K562 (cell line): ENCODE measurements around the gene P4HB. TPM values are rescaled to one million over a fixed set of nuclear protein-coding genes. Genes with fewer than 3 reads are reported as not detected.
A peak's percentile ranks its signal among the peaks of the same experiment; 100 is the strongest.

Source experiments
- ATAC-seq: fragments of 200-7000 bp; cut with Tn5 transposase; 3 replicates; pipeline ENCODE4 v1.9.1; 2020; ENCODE audit warnings: moderate library complexity
- BruUV-seq: library from RNA; stranded (reverse); fragments of 400-500 nt; replicated peaks from 2 replicates; lab custom pipeline; 2021; lab: Mats Ljungman, UMichigan
- CTCF ChIA-PET: fragments of 300-600 bp; formaldehyde crosslinking; extraction: SDS; loops from one replicate; lab custom pipeline; 2021; ENCODE audit warnings: low intra/inter-chr PET ratio; lab: Yijun Ruan, JAX
- POLR2A ChIA-PET: fragments of 300-600, 350-650 bp; sonication (Branson Sonifier 250); formaldehyde crosslinking; extraction: SDS; loops from one replicate; lab custom pipeline; 2021; ENCODE audit warnings: antibody characterized with exemption, inconsistent platforms; lab: Yijun Ruan, JAX
- DNase-seq, 4 experiments: peaks; one replicate each; pipeline versions ENCODE4 v3.0.0 to v3.0.0-alpha.2; 2011 to 2018; ENCODE audit warnings: low spot score in 3 of 4, mixed read lengths in 3 of 4; ENCODE audit errors: extremely low read depth in 1 of 4
- FAIRE-seq: peaks from 2 replicates; lab custom pipeline; 2011; peaks lifted over from hg19 to GRCh38; lab: Jason Lieb, UNC
- H2AFZ ChIP-seq: 2 replicates; pipeline ENCODE4 v1.6.0; 2011; ENCODE audit warnings: low read depth, low read length, control low read depth, inconsistent platforms
- H3K27ac ChIP-seq: fragments of 200-600 bp; 3 replicates; pipeline ENCODE4 v1.8.0; 2011; ENCODE audit warnings: low read depth, mild to moderate bottlenecking, control low read depth, inconsistent platforms, low read length, moderate library complexity, mixed read lengths; ENCODE audit errors: extremely low read depth
- H3K27me3 ChIP-seq, 2 experiments: fragments of 300-600 bp in 1 of 2; 2 replicates in 1 of 2; 3 replicates in 1 of 2; pipeline versions ENCODE4 v1.6.0 to v1.8.0; 2011; ENCODE audit warnings: inconsistent platforms in 2 of 2, low read length in 2 of 2, mild to moderate bottlenecking in 1 of 2, mixed read lengths in 1 of 2, moderate library complexity in 1 of 2; ENCODE audit not compliant: control insufficient read depth in 2 of 2, insufficient read depth in 2 of 2
- H3K36me3 ChIP-seq: fragments of 300-600 bp; 3 replicates; pipeline ENCODE4 v1.8.0; 2011; ENCODE audit warnings: mild to moderate bottlenecking, low read length, inconsistent platforms; ENCODE audit not compliant: control insufficient read depth, insufficient read depth
- H3K4me1 ChIP-seq, 2 experiments: fragments of 200-600 bp in 1 of 2; replicated peaks in 1 of 2; 2 replicates in 1 of 2; 3 replicates in 1 of 2; pipeline versions ENCODE4 v1.5.1 to v1.8.0; 2011; ENCODE audit warnings: inconsistent platforms in 2 of 2, low read length in 2 of 2, mild to moderate bottlenecking in 1 of 2, mixed read lengths in 1 of 2, moderate library complexity in 1 of 2; ENCODE audit not compliant: control insufficient read depth in 2 of 2, insufficient read depth in 2 of 2
- H3K4me2 ChIP-seq: 2 replicates; pipeline ENCODE4 v1.6.1; 2011; ENCODE audit warnings: low read length, control low read depth, inconsistent platforms, mixed read lengths; ENCODE audit not compliant: insufficient read depth
- H3K4me3 ChIP-seq: fragments of 200-600 bp; sonication (generic), shearing (Covaris generic); 2 replicates; pipeline ENCODE4 v1.5.1; 2016; ENCODE audit warnings: control low read depth, inconsistent platforms
- H3K79me2 ChIP-seq: fragments of 200-600 bp; 3 replicates; pipeline ENCODE4 v1.8.0; 2011; ENCODE audit warnings: low read length, inconsistent platforms; ENCODE audit not compliant: control insufficient read depth, insufficient read depth
- H3K9ac ChIP-seq, 2 experiments: 2 replicates each; pipeline versions ENCODE4 v1.6.0 to v1.6.1; 2011; ENCODE audit warnings: low read depth in 2 of 2, low read length in 2 of 2, control low read depth in 1 of 2, inconsistent platforms in 1 of 2, mild to moderate bottlenecking in 1 of 2, mixed read lengths in 1 of 2; ENCODE audit not compliant: insufficient read depth in 1 of 2
- H3K9me1 ChIP-seq: one replicate; pipeline ENCODE4 v1.6.0; 2011; ENCODE audit warnings: inconsistent platforms, mild to moderate bottlenecking, low read length, moderate library complexity; ENCODE audit not compliant: control insufficient read depth, insufficient read depth
- H3K9me3 ChIP-seq: replicated peaks from 2 replicates; pipeline ENCODE4 v1.5.1; 2011; ENCODE audit warnings: low read depth, low read length, inconsistent platforms; ENCODE audit not compliant: control insufficient read depth, insufficient read depth
- H4K20me1 ChIP-seq: replicated peaks from 2 replicates; pipeline ENCODE4 v1.6.1; 2011; ENCODE audit warnings: low read length, inconsistent platforms, mixed read lengths; ENCODE audit not compliant: control insufficient read depth, insufficient read depth
- ATF1 ChIP-seq, 2 experiments: fragments of 450-650 bp in 1 of 2; IDR thresholded peaks; 2 replicates each; pipeline ENCODE4 v1.6.1; 2016; ENCODE audit warnings: missing compliant biosample characterization in 1 of 2, missing genetic modification characterization in 1 of 2
- BRD9 ChIP-seq: fragments of 450-650 bp; IDR thresholded peaks from 2 replicates; pipeline ENCODE4 v1.6.1; 2018; ENCODE audit warnings: low read depth; ENCODE audit not compliant: partially characterized antibody
- EWSR1 ChIP-seq: fragments of 450-650 bp; IDR thresholded peaks from 2 replicates; pipeline ENCODE4 v1.6.1; 2018; ENCODE audit warnings: borderline replicate concordance, mild to moderate bottlenecking, low read depth, moderate library complexity; ENCODE audit not compliant: partially characterized antibody
- KDM1A ChIP-seq, 2 experiments: fragments of 450-650 bp; IDR thresholded peaks; 2 replicates each; pipeline ENCODE4 v1.6.1; 2016; ENCODE audit warnings: mild to moderate bottlenecking in 2 of 2
- NR3C1 ChIP-seq: sonication (generic); formaldehyde crosslinking; IDR thresholded peaks from 2 replicates; pipeline ENCODE4 v1.8.1; 2022; ENCODE audit warnings: missing genetic modification reagents
- RB1 ChIP-seq: fragments of 450-650 bp; IDR thresholded peaks from 2 replicates; pipeline ENCODE4 v1.6.1; 2017; ENCODE audit warnings: low read depth, mild to moderate bottlenecking
- RHOXF2B ChIP-seq: fragments of 250-450 bp; sonication (Bioruptor Pico); conservative IDR thresholded peaks from 2 replicates; pipeline ENCODE4 v1.5.1; 2021
- SREBF2 ChIP-seq: sonication (generic); formaldehyde crosslinking; IDR thresholded peaks from 2 replicates; pipeline ENCODE4 v1.4.0; 2020; ENCODE audit warnings: mild to moderate bottlenecking, missing genetic modification reagents
- ZBTB17 ChIP-seq: fragments of 450-650 bp; formaldehyde crosslinking; IDR thresholded peaks from 2 replicates; pipeline ENCODE4 v1.4.0; 2020; ENCODE audit warnings: mild to moderate bottlenecking
- ZNF143 ChIP-seq: sonication (generic); formaldehyde crosslinking; IDR thresholded peaks from 2 replicates; pipeline ENCODE4 v1.9.0; 2022; ENCODE audit warnings: mild to moderate bottlenecking, missing genetic modification reagents
- ZNF551 ChIP-seq: fragments of 250-450 bp; sonication (Bioruptor Pico); IDR thresholded peaks from 2 replicates; pipeline ENCODE4 v1.5.0; 2021; ENCODE audit warnings: mild to moderate bottlenecking, moderate library complexity
- WGBS: fragments of 100-300 bp; shearing (Covaris generic); methylation state at CpG from one replicate; pipeline ENCODE4 v1.1.6; 2016; ENCODE audit warnings: low coverage, mixed read lengths; ENCODE audit not compliant: insufficient coverage; ENCODE audit errors: missing lambda C conversion rate; 5-methylcytosine and 5-hydroxymethylcytosine counted together
- in situ Hi-C: fragments of 300-500 bp; cut with MboI; formaldehyde crosslinking; loops from 4 replicates; pipeline ENCODE4 v1.15.0; 2018; ENCODE audit warnings: inconsistent platforms, mixed read lengths
- intact Hi-C: fragments of 100-400 bp; cut with micrococcal nuclease; formaldehyde crosslinking; loops from 2 replicates; pipeline ENCODE4 v1.14.2; 2022
- polyA plus RNA-seq, 8 experiments: library from polyadenylated mRNA; depleted of rRNA in 4 of 8; stranded (reverse) in 5 of 8; unstranded in 3 of 8; fragments of >200 nt; fragmentation: Nextera tagmentation in 2 of 8; fragmentation: Illumina TruSeq in 1 of 8; extraction: Ambion mirVana in 2 of 8; extraction: Trizol in 1 of 8; gene quantifications; 2 replicates each; pipeline versions ENCODE4 v1.2.1 to v1.2.3, GENCODE V29; 2011 to 2014; ENCODE audit warnings: inconsistent platforms in 1 of 8, missing spikeins in 1 of 8
- total RNA-seq, 7 experiments: library from RNA; depleted of rRNA in 6 of 7; stranded (reverse); fragments of >200 nt in 6 of 7; fragmentation: Illumina TruSeq in 2 of 7; extraction: Trizol in 2 of 7; gene quantifications; 2 replicates each; pipeline versions ENCODE4 v1.2.1 to v1.2.3, GENCODE V29; 2011 to 2021; ENCODE audit warnings: low replicate concordance in 1 of 7
- TF ChIP-seq, protein P1 (sequence below): fragments of 450-650 bp; formaldehyde crosslinking; IDR thresholded peaks from 2 replicates; pipeline ENCODE4 v1.4.0; 2022; ENCODE audit warnings: missing genetic modification characterization
- TF ChIP-seq, protein P2 (sequence below): IDR thresholded peaks from 2 replicates; pipeline ENCODE4 v1.6.1; 2012; ENCODE audit warnings: low read depth, low read length, improper control_type of control experiment, borderline replicate concordance
- TF ChIP-seq, protein P3 (sequence below), 2 experiments: fragments of 450-650 bp; conservative IDR thresholded peaks; 2 replicates each; pipeline ENCODE4 v1.6.1; 2017; ENCODE audit warnings: mild to moderate bottlenecking in 2 of 2, moderate library complexity in 2 of 2

Gene P4HB
- total and polyA plus RNA-seq, 9 of the 15 experiments (the other 6 are each of a cell fraction or from before 2014, with no cell fraction given), result 4.4 to 645 (median 325) TPM

DNA sequence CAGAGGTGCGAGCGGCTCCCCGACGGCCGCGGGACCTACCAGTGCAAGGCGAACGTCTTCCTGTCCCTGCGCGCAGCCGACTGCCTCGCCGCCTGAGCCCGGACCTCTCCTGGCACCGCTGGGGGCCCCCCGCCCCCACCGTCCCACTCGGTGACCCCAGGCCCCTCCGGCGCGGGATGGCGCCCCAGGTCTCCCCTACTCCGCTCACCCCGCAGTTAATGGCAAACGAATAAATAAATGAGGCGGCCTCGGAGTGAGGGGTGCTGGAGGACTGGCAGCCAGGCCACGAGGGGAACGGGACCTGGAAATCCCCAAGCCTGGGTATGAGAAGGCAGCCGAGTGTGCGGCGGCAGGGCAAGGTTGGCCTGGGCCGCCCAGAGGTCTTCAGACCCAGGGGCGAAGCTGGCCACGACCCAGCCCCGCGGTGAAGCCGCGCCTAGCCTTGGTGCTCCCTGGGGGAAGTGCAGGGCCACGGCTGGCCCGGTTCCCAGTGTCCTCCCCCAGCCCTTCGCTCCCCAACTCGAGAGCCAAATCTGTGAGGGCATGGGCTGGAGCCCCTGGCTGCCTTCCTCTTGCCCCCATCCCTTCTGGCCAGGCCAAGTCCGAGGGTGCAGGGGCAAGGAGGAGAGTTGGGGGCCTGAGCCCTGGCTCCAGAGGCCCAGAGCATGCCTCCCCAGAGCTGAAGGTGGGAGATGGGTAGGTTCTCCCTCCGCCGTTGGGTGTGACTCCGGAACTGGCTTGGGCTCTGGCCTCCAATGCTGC lies 42.5 kb upstream of the P4HB start:
- Histone ChIP-seq H3K4me2 (no peak overlapping the region), H4K20me1 (peaks cover 9% of the 10 kb centered on the region; the same call in 1 of the 2 replicates), H3K9ac (peak overlapping the region in 1 of 2 experiments; percentile 89; a peak in 3 of 4 replicates), H3K79me2 (no peaks in the 10 kb centered on the region), H3K9me1 (no peaks in the 10 kb centered on the region), H3K4me1 (peaks cover 10 to 91% of the 10 kb centered on the region in 2 experiments), H3K36me3 (peaks cover 74% of the 10 kb centered on the region; the same call in 2 of the 3 replicates), H3K9me3 (no peaks in the 10 kb centered on the region), H3K27me3 (no peaks in the 10 kb centered on the region), H2AFZ (no peak overlapping the region), H3K4me3 (peak overlapping the region; percentile 32; the same call in 1 of the 2 replicates), H3K27ac (peak overlapping the region; percentile 27; the same call in 1 of the 3 replicates)
- FAIRE-seq, result no peak
- ChIA-PET CTCF (no interaction called here), POLR2A (interaction anchor here (0.6 to 1.7 kb wide), 6 partner anchors 9 to 69 kb away, joined by 3 to 10 read pairs (median 4); partner anchors contain the start of gene PCYT2)
- BruUV-seq, result no TSS peak
- intact Hi-C loops (no loop called here), in situ Hi-C loops (no loop called here)
- whole genome bisulfite sequencing, result 26% methylated on average over 33 of the region's 47 CpGs
- ATAC-seq, result peak; percentile 43
- peak in 2 of 4 experiments; percentile 19 to 39 for DNase-seq
- TF ChIP-seq SREBF2, result no peak
- TF ChIP-seq RHOXF2B (CRISPR knock-in tag), result no peak
- no peak for TF ChIP-seq EWSR1
- TF ChIP-seq NR3C1 (CRISPR knock-in tag), result no peak
- TF ChIP-seq KDM1A (IDR thresholded peaks at IDR 0.05), result no peak
- no peak for TF ChIP-seq BRD9
- TF ChIP-seq ZNF143 (CRISPR knock-in tag), result no peak
- no peak for TF ChIP-seq ZNF551
- no peak for TF ChIP-seq ATF1 (CRISPR knock-in tag; IDR thresholded peaks at IDR 0.05)
- TF ChIP-seq ATF1 (tag; IDR thresholded peaks at IDR 0.05), result no peak
- TF ChIP-seq, protein P1, sequence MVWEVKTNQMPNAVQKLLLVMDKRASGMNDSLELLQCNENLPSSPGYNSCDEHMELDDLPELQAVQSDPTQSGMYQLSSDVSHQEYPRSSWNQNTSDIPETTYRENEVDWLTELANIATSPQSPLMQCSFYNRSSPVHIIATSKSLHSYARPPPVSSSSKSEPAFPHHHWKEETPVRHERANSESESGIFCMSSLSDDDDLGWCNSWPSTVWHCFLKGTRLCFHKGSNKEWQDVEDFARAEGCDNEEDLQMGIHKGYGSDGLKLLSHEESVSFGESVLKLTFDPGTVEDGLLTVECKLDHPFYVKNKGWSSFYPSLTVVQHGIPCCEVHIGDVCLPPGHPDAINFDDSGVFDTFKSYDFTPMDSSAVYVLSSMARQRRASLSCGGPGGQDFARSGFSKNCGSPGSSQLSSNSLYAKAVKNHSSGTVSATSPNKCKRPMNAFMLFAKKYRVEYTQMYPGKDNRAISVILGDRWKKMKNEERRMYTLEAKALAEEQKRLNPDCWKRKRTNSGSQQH (CRISPR knock-in tag), result no peak; the same call in 1 of the 2 replicates
- TF ChIP-seq, protein P2, sequence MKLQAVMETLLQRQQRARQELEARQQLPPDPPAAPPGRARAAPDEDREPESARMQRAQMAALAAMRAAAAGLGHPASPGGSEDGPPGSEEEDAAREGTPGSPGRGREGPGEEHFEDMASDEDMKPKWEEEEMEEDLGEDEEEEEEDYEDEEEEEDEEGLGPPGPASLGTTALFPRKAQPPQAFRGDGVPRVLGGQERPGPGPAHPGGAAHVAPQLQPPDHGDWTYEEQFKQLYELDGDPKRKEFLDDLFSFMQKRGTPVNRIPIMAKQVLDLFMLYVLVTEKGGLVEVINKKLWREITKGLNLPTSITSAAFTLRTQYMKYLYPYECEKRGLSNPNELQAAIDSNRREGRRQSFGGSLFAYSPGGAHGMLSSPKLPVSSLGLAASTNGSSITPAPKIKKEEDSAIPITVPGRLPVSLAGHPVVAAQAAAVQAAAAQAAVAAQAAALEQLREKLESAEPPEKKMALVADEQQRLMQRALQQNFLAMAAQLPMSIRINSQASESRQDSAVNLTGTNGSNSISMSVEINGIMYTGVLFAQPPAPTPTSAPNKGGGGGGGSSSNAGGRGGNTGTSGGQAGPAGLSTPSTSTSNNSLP, result no peak
- no peak for TF ChIP-seq ZBTB17 (CRISPR knock-in tag)
- TF ChIP-seq, protein P3, sequence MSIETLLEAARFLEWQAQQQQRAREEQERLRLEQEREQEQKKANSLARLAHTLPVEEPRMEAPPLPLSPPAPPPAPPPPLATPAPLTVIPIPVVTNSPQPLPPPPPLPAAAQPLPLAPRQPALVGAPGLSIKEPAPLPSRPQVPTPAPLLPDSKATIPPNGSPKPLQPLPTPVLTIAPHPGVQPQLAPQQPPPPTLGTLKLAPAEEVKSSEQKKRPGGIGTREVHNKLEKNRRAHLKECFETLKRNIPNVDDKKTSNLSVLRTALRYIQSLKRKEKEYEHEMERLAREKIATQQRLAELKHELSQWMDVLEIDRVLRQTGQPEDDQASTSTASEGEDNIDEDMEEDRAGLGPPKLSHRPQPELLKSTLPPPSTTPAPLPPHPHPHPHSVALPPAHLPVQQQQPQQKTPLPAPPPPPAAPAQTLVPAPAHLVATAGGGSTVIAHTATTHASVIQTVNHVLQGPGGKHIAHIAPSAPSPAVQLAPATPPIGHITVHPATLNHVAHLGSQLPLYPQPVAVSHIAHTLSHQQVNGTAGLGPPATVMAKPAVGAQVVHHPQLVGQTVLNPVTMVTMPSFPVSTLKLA (conservative IDR thresholded peaks at IDR 0.05), result no peak
- 0 out of 2 replicates have a peak, but pooled peaks have one; percentile 10 for TF ChIP-seq RB1
